ENCODE measurements around the gene KRT32. TPM values are rescaled to one million over a fixed set of nuclear protein-coding genes. Genes with fewer than 3 reads are reported as not detected.

KRT32 gene
- total and polyA plus RNA-seq, 2 donors (not counting 1 experiment from before 2014, with no cell fraction given): not detected

- no peaks in the 10 kb centered on the region for H3K79me2 ChIP-seq (ENCODE audit: control insufficient read depth, insufficient read depth, low read length)
- POLR2A ChIA-PET: no interaction called here
- H3K4me3 Mint-ChIP-seq: no peak overlapping the region
- no peak overlapping the region for H3K4me2 ChIP-seq (replicated peaks; ENCODE audit: low read depth, low read length, poor library complexity, severe bottlenecking)
- no peaks in the 10 kb centered on the region for H3K36me3 ChIP-seq (replicated peaks in 1 of 2; ENCODE audit: control extremely low read depth in 1 of 2, control insufficient read depth in 1 of 2, extremely low read depth in 1 of 2, insufficient read depth in 2 of 2, low read length in 1 of 2)
- no peak overlapping the region for H3K27ac Mint-ChIP-seq
- peaks cover 5% of the 10 kb centered on the region for H3K4me1 Mint-ChIP-seq
- H3K27me3 Mint-ChIP-seq: peaks cover 18% of the 10 kb centered on the region
- H3K9me3 ChIP-seq (ENCODE audit: control extremely low read depth in 1 of 3, control insufficient read depth in 2 of 3, insufficient read depth in 1 of 3, low read length in 2 of 3): peaks cover 0 to 3% (median 0%) of the 10 kb centered on the region in 3 donors
- H4K20me1 ChIP-seq (ENCODE audit: control insufficient read depth, insufficient read depth, low read length, poor library complexity, severe bottlenecking): no peaks in the 10 kb centered on the region
- H3K27me3 ChIP-seq (replicated peaks in 1 of 4; ENCODE audit: control extremely low read depth in 1 of 4, control insufficient read depth in 3 of 4, insufficient read depth in 4 of 4, low read length in 3 of 4): peaks cover 0 to 3% (median 0%) of the 10 kb centered on the region in 4 experiments
- intact Hi-C loops (cut with micrococcal nuclease): no loop called here
- H3K4me3 ChIP-seq (ENCODE audit: control extremely low read depth in 1 of 5, extremely low read depth in 1 of 5, insufficient read depth in 1 of 5, low read depth in 2 of 5, low read length in 4 of 5): no peak overlapping the region
- H3K4me1 ChIP-seq (ENCODE audit: control insufficient read depth in 2 of 2, insufficient read depth in 2 of 2, low read length in 2 of 2): peaks cover 0 to 9% of the 10 kb centered on the region in 2 donors
- no peak for DNase-seq
- no peak for TF ChIP-seq EZH2 (IDR thresholded peaks at IDR 0.05; ENCODE audit: borderline replicate concordance, insufficient read depth, low read depth, low read length, poor library complexity, severe bottlenecking)
- TF ChIP-seq, protein P1, sequence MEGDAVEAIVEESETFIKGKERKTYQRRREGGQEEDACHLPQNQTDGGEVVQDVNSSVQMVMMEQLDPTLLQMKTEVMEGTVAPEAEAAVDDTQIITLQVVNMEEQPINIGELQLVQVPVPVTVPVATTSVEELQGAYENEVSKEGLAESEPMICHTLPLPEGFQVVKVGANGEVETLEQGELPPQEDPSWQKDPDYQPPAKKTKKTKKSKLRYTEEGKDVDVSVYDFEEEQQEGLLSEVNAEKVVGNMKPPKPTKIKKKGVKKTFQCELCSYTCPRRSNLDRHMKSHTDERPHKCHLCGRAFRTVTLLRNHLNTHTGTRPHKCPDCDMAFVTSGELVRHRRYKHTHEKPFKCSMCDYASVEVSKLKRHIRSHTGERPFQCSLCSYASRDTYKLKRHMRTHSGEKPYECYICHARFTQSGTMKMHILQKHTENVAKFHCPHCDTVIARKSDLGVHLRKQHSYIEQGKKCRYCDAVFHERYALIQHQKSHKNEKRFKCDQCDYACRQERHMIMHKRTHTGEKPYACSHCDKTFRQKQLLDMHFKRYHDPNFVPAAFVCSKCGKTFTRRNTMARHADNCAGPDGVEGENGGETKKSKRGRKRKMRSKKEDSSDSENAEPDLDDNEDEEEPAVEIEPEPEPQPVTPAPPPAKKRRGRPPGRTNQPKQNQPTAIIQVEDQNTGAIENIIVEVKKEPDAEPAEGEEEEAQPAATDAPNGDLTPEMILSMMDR (IDR thresholded peaks at IDR 0.05): no peak
- 93% methylated on average over 2 of the region's 9 CpGs for WGBS (ENCODE audit: insufficient coverage)
- no peaks in the 10 kb centered on the region for H3K9me3 Mint-ChIP-seq (ENCODE audit: insufficient read depth)
- no peak overlapping the region for H3K27ac ChIP-seq (ENCODE audit: low read length in 2 of 2)
- H3K9ac ChIP-seq (ENCODE audit: low read length): no peak overlapping the region
- CTCF ChIA-PET: no interaction called here
- H2AFZ ChIP-seq (ENCODE audit: insufficient read depth, low read depth, low read length, poor library complexity, severe bottlenecking): no peak overlapping the region
- no peak for ATAC-seq (ENCODE audit: low read depth)
Measured at GRCh38 chr17:41503202-41503601, 36.0 kb upstream of the KRT32 start.

GRCh38 chr17:41500131-41500911 lies 33.1 kb upstream of the KRT32 start:
- peaks cover 0 to 20% of the 10 kb centered on the region in 2 donors for H3K4me1 ChIP-seq (ENCODE audit: control insufficient read depth in 2 of 2, insufficient read depth in 2 of 2, low read length in 2 of 2)
- no peaks in the 10 kb centered on the region for H4K20me1 ChIP-seq (ENCODE audit: control insufficient read depth, insufficient read depth, low read length, poor library complexity, severe bottlenecking)
- DNase-seq (no peak), ATAC-seq (ENCODE audit: low read depth) (no peak)
- TF ChIP-seq, protein P1 (IDR thresholded peaks at IDR 0.05): no peak
- no peak for TF ChIP-seq EZH2 (IDR thresholded peaks at IDR 0.05; ENCODE audit: borderline replicate concordance, insufficient read depth, low read depth, low read length, poor library complexity, severe bottlenecking)
- no peak overlapping the region for H3K4me3 ChIP-seq (ENCODE audit: control extremely low read depth in 1 of 5, extremely low read depth in 1 of 5, insufficient read depth in 1 of 5, low read depth in 2 of 5, low read length in 4 of 5)
- no peak overlapping the region for H3K4me2 ChIP-seq (replicated peaks; ENCODE audit: low read depth, low read length, poor library complexity, severe bottlenecking)
- ChIA-PET CTCF (no interaction called here), POLR2A (no interaction called here)
- H3K4me3 Mint-ChIP-seq: no peak overlapping the region
- peaks cover 0 to 3% (median 0%) of the 10 kb centered on the region in 4 experiments for H3K27me3 ChIP-seq (replicated peaks in 1 of 4; ENCODE audit: control extremely low read depth in 1 of 4, control insufficient read depth in 3 of 4, insufficient read depth in 4 of 4, low read length in 3 of 4)
- H3K36me3 ChIP-seq (replicated peaks in 1 of 2; ENCODE audit: control extremely low read depth in 1 of 2, control insufficient read depth in 1 of 2, extremely low read depth in 1 of 2, insufficient read depth in 2 of 2, low read length in 1 of 2): no peaks in the 10 kb centered on the region
- peaks cover 0 to 17% (median 0%) of the 10 kb centered on the region in 3 donors for H3K9me3 ChIP-seq (ENCODE audit: control extremely low read depth in 1 of 3, control insufficient read depth in 2 of 3, insufficient read depth in 1 of 3, low read length in 2 of 3)
- H3K4me1 Mint-ChIP-seq: peaks cover 6% of the 10 kb centered on the region
- intact Hi-C loops (cut with micrococcal nuclease): no loop called here
- no peaks in the 10 kb centered on the region for H3K9me3 Mint-ChIP-seq (ENCODE audit: insufficient read depth)
- H3K27ac ChIP-seq (ENCODE audit: low read length in 2 of 2): no peak overlapping the region
- H3K27ac Mint-ChIP-seq: no peak overlapping the region
- peaks cover 18% of the 10 kb centered on the region for H3K27me3 Mint-ChIP-seq
- H3K9ac ChIP-seq (ENCODE audit: low read length): no peak overlapping the region
- no peaks in the 10 kb centered on the region for H3K79me2 ChIP-seq (ENCODE audit: control insufficient read depth, insufficient read depth, low read length)
- H2AFZ ChIP-seq (ENCODE audit: insufficient read depth, low read depth, low read length, poor library complexity, severe bottlenecking): no peak overlapping the region
- WGBS (ENCODE audit: insufficient coverage): 85% methylated on average over 14 of the region's 15 CpGs

Data from B cell (primary cell).